NCI-H187 treated with DMSO at 0.1 percent for 48 hours (cell line): ENCODE results near the gene TANGO2.
"Not testable (repeated sequence)": the region's sequence is repeated elsewhere in the genome, so short reads cannot be mapped to it uniquely, and the experiment has no call there.

Experiments used
- DNase-seq: peaks from one replicate; lab custom pipeline; 2025; lab: John Stamatoyannopoulos, UW

Gene TANGO2

GRCh38 chr22:20063271-20064139 lies 42.6 kb downstream of the TANGO2 start:
- no peak for DNase-seq

- no peak for DNase-seq
Observed at GRCh38 chr22:20064140-20064480, 43.2 kb downstream of the TANGO2 start.

DNA sequence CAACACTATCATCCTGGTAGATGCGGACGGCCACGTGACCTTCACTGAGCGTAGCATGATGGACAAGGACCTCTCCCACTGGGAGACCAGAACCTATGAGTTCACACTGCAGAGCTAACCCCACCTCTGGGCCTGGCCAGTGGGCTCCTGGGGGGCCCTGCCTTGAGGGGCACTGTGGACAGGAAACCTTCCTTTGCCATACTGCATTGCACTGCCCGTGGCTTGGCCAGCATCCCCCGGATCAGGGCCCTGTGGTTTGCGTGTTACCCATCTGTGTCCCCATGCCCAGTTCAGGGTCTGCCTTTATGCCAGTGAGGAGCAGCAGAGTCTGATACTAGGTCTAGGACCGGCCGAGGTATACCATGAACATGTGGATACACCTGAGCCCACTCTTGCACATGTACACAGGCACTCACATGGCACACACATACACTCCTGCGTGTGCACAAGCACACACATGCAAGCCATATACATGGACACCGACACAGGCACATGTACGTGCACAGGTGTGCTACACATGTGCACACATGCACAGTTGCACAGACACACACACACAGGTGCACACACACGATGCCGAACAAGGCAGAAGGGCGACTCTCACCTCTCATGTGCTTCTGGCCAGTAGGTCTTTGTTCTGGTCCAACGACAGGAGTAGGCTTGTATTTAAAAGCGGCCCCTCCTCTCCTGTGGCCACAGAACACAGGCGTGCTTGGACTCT lies 43.8 kb downstream of the TANGO2 start:
- no peak for DNase-seq

DNA sequence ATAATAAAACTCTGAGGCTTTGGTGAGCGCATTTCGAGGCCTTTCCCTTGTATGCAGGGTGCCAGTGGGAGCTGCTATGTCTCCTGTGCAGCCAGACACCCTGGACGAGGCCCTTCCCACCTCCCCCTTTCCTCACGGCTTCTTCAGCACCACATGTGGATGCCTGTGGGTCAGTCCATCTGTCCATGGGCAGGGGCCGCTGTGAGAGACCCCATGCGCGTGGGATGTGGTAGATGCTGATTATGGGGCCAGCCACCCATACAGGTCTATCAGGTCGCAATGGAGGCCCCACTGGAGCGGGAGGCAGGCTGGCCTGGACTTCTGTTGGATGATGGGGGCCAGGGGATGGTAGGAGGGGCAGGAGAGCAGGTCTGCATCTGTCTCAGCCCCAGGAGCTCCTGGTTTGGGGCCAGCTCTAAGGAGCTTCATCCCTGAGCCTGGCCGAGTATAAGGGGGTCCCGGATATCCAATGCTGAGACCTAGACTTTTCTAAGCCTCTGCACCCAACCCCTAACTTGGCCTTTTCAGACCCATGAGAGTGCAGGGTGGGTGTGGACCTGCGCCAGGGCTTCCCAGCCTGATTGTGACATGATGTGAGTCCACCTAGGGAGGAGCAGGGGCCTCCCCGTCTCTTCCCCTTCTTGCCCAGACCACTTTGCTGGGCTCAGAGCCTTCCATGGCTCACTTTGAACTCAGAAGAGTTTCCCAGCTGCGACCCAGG lies 45.1 kb downstream of the TANGO2 start:
- no peak for DNase-seq

- no peak for DNase-seq
Observed at GRCh38 chr22:20066617-20067383, 45.9 kb downstream of the TANGO2 start.

- DNase-seq, result not testable (repeated sequence)
Observed at GRCh38 chr22:20067384-20067682, 46.4 kb downstream of the TANGO2 start.

GRCh38 chr22:20068640-20069039 lies 47.7 kb downstream of the TANGO2 start:
- DNase-seq, result no peak

- no peak for DNase-seq
Observed at GRCh38 chr22:20069331-20070042, 48.6 kb downstream of the TANGO2 start.

GRCh38 chr22:20071524-20071972 lies 50.6 kb downstream of the TANGO2 start:
- no peak for DNase-seq

DNA sequence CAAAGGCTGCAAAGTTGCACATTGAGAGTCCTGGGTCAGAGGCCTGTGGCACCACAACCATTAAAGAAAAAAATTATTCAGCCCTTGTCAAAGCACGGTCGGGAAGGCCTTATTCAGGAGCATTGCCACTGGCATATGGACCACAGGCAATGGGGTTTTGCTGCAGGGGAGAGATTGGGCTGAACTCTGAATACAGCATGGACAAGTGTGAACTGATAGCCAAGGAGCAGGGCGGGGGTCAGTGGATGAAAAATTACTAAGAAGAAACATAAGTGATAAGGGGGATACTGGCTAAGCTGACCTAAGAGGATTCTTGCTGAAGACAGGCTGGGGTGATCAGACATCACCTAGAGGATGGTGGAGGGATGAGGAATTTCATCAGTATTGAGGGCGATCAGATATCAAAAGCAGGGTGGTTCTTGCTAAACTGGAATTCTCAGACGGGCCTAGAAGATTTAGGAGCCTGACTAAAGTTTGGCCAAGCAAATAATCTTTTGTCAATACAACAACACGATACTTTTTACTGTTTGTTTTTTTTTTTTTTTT lies 55.8 kb downstream of the TANGO2 start:
- DNase-seq, result no peak

GRCh38 chr22:20079745-20080444 lies 59.0 kb downstream of the TANGO2 start, which contains the start of gene DGCR8:
TSS of gene DGCR8 (plus strand) at chr22:20080241. CDS start at chr22:20085964, 5,723 bp downstream.
- DNase-seq, result peak; percentile 38

GRCh38 chr22:20080445-20080775 lies 59.5 kb downstream of the TANGO2 start:
- DNase-seq, result no peak

DNA sequence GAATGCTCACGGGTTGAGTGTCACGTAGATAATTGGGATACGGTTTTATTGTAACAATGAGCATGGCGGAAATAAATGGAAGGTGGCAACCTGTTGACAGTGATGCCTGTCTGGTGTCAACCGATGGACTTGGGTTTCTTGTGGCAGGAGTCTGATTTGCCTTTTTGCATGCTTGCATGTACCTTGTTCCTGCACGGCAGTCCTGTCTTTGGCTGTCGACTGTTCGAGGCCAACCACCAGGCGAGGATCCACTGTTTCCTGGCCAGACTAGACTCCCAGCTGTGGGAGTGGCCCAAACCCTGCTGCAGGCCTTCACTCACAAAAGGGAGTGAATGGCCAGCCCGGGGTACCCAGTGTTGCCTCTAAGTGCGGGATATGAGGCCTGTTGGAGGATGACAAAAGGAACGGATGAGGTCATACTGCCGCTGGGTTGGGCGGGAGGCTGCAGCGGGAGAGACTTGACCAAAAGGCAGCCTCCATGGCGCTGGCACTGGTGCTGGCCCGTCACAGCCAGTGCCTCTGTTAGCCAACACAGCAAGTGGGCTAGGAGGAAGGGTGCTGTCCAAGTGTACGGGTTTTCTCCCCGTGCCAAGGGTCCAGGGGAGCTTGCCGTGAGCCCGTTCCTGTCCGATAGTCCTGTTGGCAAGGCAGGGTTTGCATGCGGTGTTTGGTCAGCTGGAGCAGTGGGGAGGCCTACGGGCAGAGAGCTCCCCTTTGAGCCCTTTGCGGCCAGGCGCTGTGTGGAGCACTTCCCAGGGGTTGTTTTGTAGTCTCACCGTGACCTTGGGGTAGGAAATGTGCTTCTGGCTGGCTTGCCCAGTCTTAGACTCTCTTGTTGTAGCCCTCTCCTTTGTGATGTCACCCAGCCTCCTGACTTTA lies 60.1 kb downstream of the TANGO2 start:
- DNase-seq, result no peak

- DNase-seq, result no peak
Observed at GRCh38 chr22:20083157-20083890, 62.4 kb downstream of the TANGO2 start.

GRCh38 chr22:20083891-20084546 lies 63.1 kb downstream of the TANGO2 start:
- DNase-seq, result no peak

- no peak for DNase-seq
Observed at GRCh38 chr22:20084547-20085413, 63.9 kb downstream of the TANGO2 start.

GRCh38 chr22:20085651-20086050 lies 64.7 kb downstream of the TANGO2 start:
- no peak for DNase-seq
